D721Med (cell line): ENCODE measurements around the gene ST3GAL4.

Source experiments
- DNase-seq: peaks from one replicate; pipeline ENCODE4 v3.0.0; 2011; ENCODE audit warnings: low spot score; ENCODE audit not compliant: insufficient read length
- FAIRE-seq: peaks from 2 replicates; lab custom pipeline; 2011; peaks lifted over from hg19 to GRCh38; lab: Jason Lieb, UNC
- CTCF ChIP-seq: IDR thresholded peaks from 2 replicates; pipeline ENCODE4 v1.5.1; 2012; ENCODE audit warnings: mild to moderate bottlenecking, control low read depth; ENCODE audit not compliant: insufficient read depth; ENCODE audit errors: missing control alignments

Gene ST3GAL4

GRCh38 chr11:126461096-126461440 is 105.6 kb downstream of the ST3GAL4 start:
- FAIRE-seq = no peak
- no peak for DNase-seq
- TF ChIP-seq CTCF = no peak

- FAIRE-seq = no peak
- DNase-seq = no peak
- no peak for TF ChIP-seq CTCF
Observed at GRCh38 chr11:126461996-126462395, 106.5 kb downstream of the ST3GAL4 start.

GRCh38 chr11:126462422-126462821 is 106.9 kb downstream of the ST3GAL4 start:
- TF ChIP-seq CTCF = no peak
- DNase-seq = no peak
- no peak for FAIRE-seq
